Heart right ventricle (tissue), 16 donors: Measurements from ENCODE around the gene CBLB. TPM values are rescaled to one million over a fixed set of nuclear protein-coding genes. Genes with fewer than 3 reads are reported as not detected.

Experiments used
- ATAC-seq, 8 donors: fragments of 200-7000 bp; cut with Tn5 transposase; one replicate each; pipeline ENCODE4 v1.9.1; 2020; ENCODE audit warnings: mild to moderate bottlenecking in 8 of 8, moderate library complexity in 8 of 8, moderate number of reproducible peaks in 1 of 8
- DNase-seq, 2 donors: peaks; one replicate each; pipeline ENCODE4 v3.0.0-alpha.2; 2020
- H3K27ac ChIP-seq, 10 donors: fragments of 200-600 bp; sonication (generic) in 2 of 10; one replicate each; pipeline versions ENCODE4 v1.5.0 to v1.8.0; 2020 to 2022; ENCODE audit warnings: mild to moderate bottlenecking in 3 of 10
- H3K27me3 ChIP-seq, 7 donors: fragments of 200-600 bp; one replicate each; pipeline ENCODE4 v1.8.0; 2021 to 2022; ENCODE audit warnings: mild to moderate bottlenecking in 2 of 7
- H3K36me3 ChIP-seq, 9 donors: fragments of 200-600 bp; sonication (generic) in 1 of 9; one replicate each; pipeline versions ENCODE4 v1.5.0 to v1.8.0; 2020 to 2022; ENCODE audit warnings: mild to moderate bottlenecking in 2 of 9
- H3K4me1 ChIP-seq, 9 donors: fragments of 200-600 bp; sonication (generic) in 1 of 9; one replicate each; pipeline versions ENCODE4 v1.5.0 to v1.8.0; 2020 to 2022; ENCODE audit warnings: mild to moderate bottlenecking in 4 of 9
- H3K4me3 ChIP-seq, 10 donors: fragments of 200-600 bp; sonication (generic) in 2 of 10; one replicate each; pipeline versions ENCODE4 v1.5.0 to v1.8.0; 2020 to 2022; ENCODE audit warnings: mild to moderate bottlenecking in 7 of 10, moderate library complexity in 2 of 10
- H3K9me3 ChIP-seq, 11 donors: fragments of 200-600 bp in 10 of 11; sonication (generic) in 2 of 11; one replicate each; pipeline versions ENCODE4 v1.5.0 to v1.8.0; 2013 to 2022; ENCODE audit warnings: mild to moderate bottlenecking in 2 of 11, control low read depth in 1 of 11, moderate library complexity in 1 of 11
- WGBS, 2 donors: extraction: QIAGEN DNeasy Blood & Tissue Kit; methylation state at CpG; one replicate each; pipeline ENCODE4 v1.1.7; 2013; ENCODE audit warnings: inconsistent platforms in 1 of 2; 5-methylcytosine and 5-hydroxymethylcytosine counted together
- intact Hi-C, 10 donors: fragments of 100-400 bp; cut with DNase I; formaldehyde crosslinking; loops; one replicate each; pipeline versions ENCODE4 v1.11.1 to v1.14.2; 2022
- polyA plus RNA-seq, 2 donors: library from polyadenylated mRNA; stranded (reverse); fragments of 200-250 nt; gene quantifications; one replicate each; pipeline ENCODE4 v1.2.3, GENCODE V29; 2013
- total RNA-seq, 10 donors: library from RNA; stranded (reverse); fragmentation: NEBNext Ultra II Directional in 3 of 10; extraction: Animal tissue kit (Norgen Biotek cat#: 25700) in 3 of 10; gene quantifications; one replicate each; pipeline versions ENCODE4 v1.2.1 to v1.2.4, GENCODE V29; 2021 to 2023
- TF ChIP-seq, protein P1 (sequence below), 9 donors: fragments of 200-600 bp; sonication (generic) in 2 of 9; IDR thresholded peaks; one replicate each; pipeline versions ENCODE4 v1.5.0 to v1.8.0; 2021 to 2022; ENCODE audit warnings: antibody characterized with exemption in 9 of 9, mild to moderate bottlenecking in 5 of 9, moderate library complexity in 1 of 9
- donor health status: Arrhythmogenic right ventricular cardiomyopathy.
- donor health status: ischemic (EF 13 %, LVEDD 7.1; RV severe dilation, severe dysfunction).
- donor health status: healthy with polysubstance abuse.
- donor health status: DM: no; HTN: yes; CAD: no.
- donor health status: DM: no; HTN: no; CAD: no.
- donor health status: ischemic (EF 25% LVEDD 6.9; RV normal size, moderate dysfunction).
- donor health status: ischemic (EF 25% LVEDD 5.7; RV mildly dilated, moderate dysfunction).
- donor health status: healthy.
- donor health status: DM: yes; HTN: yes; CAD: no.
- donor health status: Ischemic cardiomyopathy.
- donor health status: ischemic (EF 35%, LVEDD 5.7; RV mildly dilated, moderate dysfunction).
- donor health status: nonischemic (EF 11% LVEDD 7.7; RV severe dilation, severe dysfunction).
- donor health status: DM: yes; HTN: yes; CAD: no.
- donor health status: PGD.
- donor health status: ischemic (EF 29% LVEDD 5.4; RV normal size, mild dysfunction).
- donor health status: nonischemic (EF 23%, LVEDD 6.1; RV moderate dilation, normal function).

The CBLB gene
- total and polyA plus RNA-seq, 12 donors, result 14.2 to 72.7 (median 46.0) TPM

- no peaks in the 10 kb centered on the region for H3K4me1 ChIP-seq
- H3K27me3 ChIP-seq, result no peaks in the 10 kb centered on the region
- H3K4me3 ChIP-seq, result no peak overlapping the region
- TF ChIP-seq, protein P1, sequence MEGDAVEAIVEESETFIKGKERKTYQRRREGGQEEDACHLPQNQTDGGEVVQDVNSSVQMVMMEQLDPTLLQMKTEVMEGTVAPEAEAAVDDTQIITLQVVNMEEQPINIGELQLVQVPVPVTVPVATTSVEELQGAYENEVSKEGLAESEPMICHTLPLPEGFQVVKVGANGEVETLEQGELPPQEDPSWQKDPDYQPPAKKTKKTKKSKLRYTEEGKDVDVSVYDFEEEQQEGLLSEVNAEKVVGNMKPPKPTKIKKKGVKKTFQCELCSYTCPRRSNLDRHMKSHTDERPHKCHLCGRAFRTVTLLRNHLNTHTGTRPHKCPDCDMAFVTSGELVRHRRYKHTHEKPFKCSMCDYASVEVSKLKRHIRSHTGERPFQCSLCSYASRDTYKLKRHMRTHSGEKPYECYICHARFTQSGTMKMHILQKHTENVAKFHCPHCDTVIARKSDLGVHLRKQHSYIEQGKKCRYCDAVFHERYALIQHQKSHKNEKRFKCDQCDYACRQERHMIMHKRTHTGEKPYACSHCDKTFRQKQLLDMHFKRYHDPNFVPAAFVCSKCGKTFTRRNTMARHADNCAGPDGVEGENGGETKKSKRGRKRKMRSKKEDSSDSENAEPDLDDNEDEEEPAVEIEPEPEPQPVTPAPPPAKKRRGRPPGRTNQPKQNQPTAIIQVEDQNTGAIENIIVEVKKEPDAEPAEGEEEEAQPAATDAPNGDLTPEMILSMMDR (IDR thresholded peaks at IDR 0.05), result no peak
- DNase-seq (no peak), ATAC-seq (no peak)
- no peaks in the 10 kb centered on the region for H3K36me3 ChIP-seq
- no peak overlapping the region for H3K27ac ChIP-seq
- intact Hi-C loops, result no loop called here
- 91 to 93% methylated on average over 2 of the region's 2 CpGs for WGBS, 2 donors
- no peaks in the 10 kb centered on the region for H3K9me3 ChIP-seq
These were observed 248.6 kb downstream of the CBLB start for GRCh38 chr3:105620236-105620635.

DNA sequence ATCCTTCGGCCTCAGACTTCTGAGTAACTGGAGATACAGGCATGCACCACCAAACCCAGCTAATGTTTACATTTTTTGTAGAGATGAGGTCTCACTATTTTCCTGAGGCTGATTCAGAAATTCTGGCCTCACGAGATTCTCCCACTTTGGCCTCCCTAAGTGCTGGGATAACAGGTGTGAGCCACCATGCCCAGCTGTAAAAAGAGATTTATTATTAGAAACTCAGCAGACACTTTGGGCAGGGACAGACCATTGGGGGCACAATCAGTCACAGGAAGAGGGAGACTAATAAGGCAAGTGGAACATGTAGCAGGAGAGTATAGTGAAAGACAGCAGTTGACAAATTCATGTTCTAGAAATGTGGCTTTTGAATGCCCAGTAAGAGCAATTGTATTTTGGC lies 249.2 kb downstream of the CBLB start:
- H3K4me3 ChIP-seq, result no peak overlapping the region
- TF ChIP-seq, protein P1 (IDR thresholded peaks at IDR 0.05), result no peak
- ATAC-seq (no peak), DNase-seq (no peak)
- H3K27me3 ChIP-seq, result no peaks in the 10 kb centered on the region
- H3K36me3 ChIP-seq, result no peaks in the 10 kb centered on the region
- no peaks in the 10 kb centered on the region for H3K9me3 ChIP-seq
- intact Hi-C loops, result no loop called here
- whole genome bisulfite sequencing, 2 donors, result 94% methylated on average over 2 of the region's 2 CpGs
- H3K27ac ChIP-seq, result no peak overlapping the region
- H3K4me1 ChIP-seq, result no peaks in the 10 kb centered on the region

GRCh38 chr3:105618556-105618955 lies 250.3 kb downstream of the CBLB start:
- H3K36me3 ChIP-seq, result no peaks in the 10 kb centered on the region
- no peaks in the 10 kb centered on the region for H3K9me3 ChIP-seq
- no peak overlapping the region for H3K27ac ChIP-seq
- no peak for DNase-seq
- ATAC-seq, result no peak
- no peak overlapping the region for H3K4me3 ChIP-seq
- peaks cover 0 to 1% (median 0%) of the 10 kb centered on the region in 9 donors for H3K4me1 ChIP-seq
- H3K27me3 ChIP-seq, result no peaks in the 10 kb centered on the region
- 77 to 82% methylated on average over 5 of the region's 5 CpGs for WGBS, 2 donors
- intact Hi-C loops, result no loop called here
- TF ChIP-seq, protein P1 (IDR thresholded peaks at IDR 0.05), result no peak

DNA sequence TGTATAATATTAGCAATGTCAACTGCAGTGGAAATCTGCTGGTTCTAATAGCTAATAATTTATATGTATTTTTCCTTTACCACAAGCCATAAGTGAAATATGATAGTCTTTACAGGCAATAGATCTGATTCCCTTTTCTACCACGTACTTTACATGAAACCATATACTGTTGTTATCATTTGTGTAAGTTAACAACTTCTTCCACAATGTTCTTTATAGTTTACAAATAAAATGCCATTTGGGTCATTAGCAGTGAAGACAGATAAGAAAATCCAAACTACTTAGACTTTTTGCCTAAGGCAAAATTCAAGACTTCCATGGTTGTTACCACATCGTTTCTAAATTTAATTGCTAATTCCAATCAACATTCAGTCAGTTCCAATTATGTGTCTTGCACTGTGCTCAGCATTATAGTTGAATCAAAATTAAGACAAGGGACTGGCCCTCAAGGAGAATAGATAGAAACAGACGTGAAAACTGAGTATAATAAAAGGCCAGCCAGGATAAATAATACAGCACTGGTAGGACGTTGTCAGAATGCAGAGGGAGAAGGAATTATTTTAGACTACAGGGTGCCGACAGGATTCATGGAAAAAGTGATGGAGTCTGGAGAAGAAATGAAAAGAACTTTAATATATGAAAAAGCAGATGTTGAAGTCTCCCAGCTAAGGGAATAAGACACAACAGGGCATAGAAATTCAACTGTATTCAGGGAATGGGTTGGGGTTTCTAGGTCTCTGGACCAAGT lies 252.3 kb downstream of the CBLB start:
- 41 to 48% methylated on average over 5 of the region's 5 CpGs for WGBS, 2 donors
- DNase-seq (no peak), ATAC-seq (no peak)
- H3K4me3 ChIP-seq, result no peak overlapping the region
- peaks cover 0 to 11% (median 0%) of the 10 kb centered on the region in 9 donors for H3K4me1 ChIP-seq
- no peaks in the 10 kb centered on the region for H3K36me3 ChIP-seq
- no peaks in the 10 kb centered on the region for H3K27me3 ChIP-seq
- no peak overlapping the region for H3K27ac ChIP-seq
- intact Hi-C loops, result no loop called here
- TF ChIP-seq, protein P1 (IDR thresholded peaks at IDR 0.05), result no peak
- H3K9me3 ChIP-seq, result no peaks in the 10 kb centered on the region
